Right lobe of liver (tissue), 6 donors: ENCODE results near the gene ZNF488. TPM values are rescaled to one million over a fixed set of nuclear protein-coding genes. Genes with fewer than 3 reads are reported as not detected.

Experiments used
- ATAC-seq, 4 donors: fragments of 200-7000 bp; cut with Tn5 transposase; one replicate each; pipeline ENCODE4 v1.9.1; 2020; ENCODE audit warnings: mild to moderate bottlenecking in 4 of 4, moderate library complexity in 4 of 4
- DNase-seq, 3 donors: peaks; one replicate each; pipeline ENCODE4 v3.0.0-alpha.2; 2020
- H3K27ac ChIP-seq, 3 donors: fragments of 200-600 bp; one replicate each; pipeline ENCODE4 v1.8.0; 2022
- H3K27me3 ChIP-seq, 2 donors: fragments of 200-600 bp; one replicate each; pipeline ENCODE4 v1.8.0; 2022
- H3K36me3 ChIP-seq, 4 donors: fragments of 200-600 bp; sonication (generic) in 1 of 4; one replicate each; pipeline versions ENCODE4 v1.5.1 to v1.8.0; 2017 to 2022; ENCODE audit warnings: control low read depth in 1 of 4
- H3K4me1 ChIP-seq, 4 donors: fragments of 200-600 bp; sonication (generic) in 1 of 4; one replicate each; pipeline versions ENCODE4 v1.5.1 to v1.8.0; 2017 to 2022; ENCODE audit warnings: control low read depth in 1 of 4
- H3K4me3 ChIP-seq, 3 donors: fragments of 200-600 bp; one replicate each; pipeline ENCODE4 v1.8.0; 2022
- H3K9me3 ChIP-seq, 4 donors: fragments of 200-600 bp; sonication (generic) in 1 of 4; one replicate each; pipeline versions ENCODE4 v1.5.1 to v1.8.0; 2017 to 2022; ENCODE audit warnings: control low read depth in 1 of 4
- POLR2A ChIP-seq: fragments of 450-650 bp; IDR thresholded peaks from one replicate; pipeline ENCODE4 v1.6.1; 2017; ENCODE audit warnings: antibody characterized with exemption, mild to moderate bottlenecking
- WGBS: methylation state at CpG from one replicate; pipeline ENCODE4 v1.1.6; 2018; ENCODE audit warnings: low coverage, low lambda C conversion rate; ENCODE audit not compliant: insufficient coverage; ENCODE audit errors: missing lambda C conversion rate; 5-methylcytosine and 5-hydroxymethylcytosine counted together
- intact Hi-C, 2 donors: fragments of 100-400 bp; cut with DNase I; formaldehyde crosslinking; loops; one replicate each; pipeline versions ENCODE4 v1.11.2 to v1.14.1; 2022
- total RNA-seq, 6 experiments: library from RNA; depleted of rRNA in 2 of 6; stranded (reverse); fragments of >200 nt in 2 of 6; fragmentation: NEBNext Ultra II Directional in 3 of 6; extraction: Animal tissue kit (Norgen Biotek cat#: 25700) in 3 of 6; gene quantifications; one replicate each; pipeline versions ENCODE4 v1.1.0 to v1.2.4, GENCODE V29; 2016 to 2023
- TF ChIP-seq, protein P1 (sequence below), 4 donors: fragments of 200-600 bp in 3 of 4; fragments of 450-650 bp in 1 of 4; IDR thresholded peaks; one replicate each; pipeline versions ENCODE4 v1.5.1 to v1.8.0; 2016 to 2022; ENCODE audit warnings: antibody characterized with exemption in 4 of 4, mild to moderate bottlenecking in 2 of 4
- donor health status: DM: no; HTN: yes; CAD: no.
- donor health status: DM: no; HTN: no; CAD: no.
- donor health status: DM: no; HTN: no; CAD: no.
- donor health status: DM: no; HTN: yes; CAD: no.
- donor health status: DM: no; HTN: yes; CAD: no.

The ZNF488 gene
- total RNA-seq, 6 experiments from 2014 or later = not detected

DNA sequence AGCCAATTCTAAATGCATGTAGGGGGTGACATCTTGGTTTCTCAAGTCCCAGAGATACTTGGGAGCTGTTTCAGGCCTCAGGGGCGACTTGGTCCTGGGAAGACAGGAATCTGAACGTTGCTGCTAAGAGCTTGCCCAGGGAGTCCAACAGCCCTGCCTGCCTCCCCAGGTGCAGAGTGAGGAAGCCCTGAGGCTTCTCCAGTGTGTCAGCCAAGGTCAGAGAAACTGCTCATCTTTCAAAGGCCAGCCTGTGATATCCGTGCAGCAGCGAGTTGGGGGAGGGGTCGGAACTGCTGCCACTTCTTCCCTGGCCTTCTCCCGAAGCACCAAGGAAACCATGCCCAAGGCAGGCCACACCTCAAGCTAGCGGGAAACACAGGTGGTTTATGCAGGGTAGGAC lies 52.1 kb downstream of the ZNF488 start:
- no peaks in the 10 kb centered on the region for H3K9me3 ChIP-seq
- no peak overlapping the region for H3K4me3 ChIP-seq
- H3K27me3 ChIP-seq = no peaks in the 10 kb centered on the region
- ATAC-seq (no peak), DNase-seq (no peak)
- peaks cover 0 to 12% (median 5%) of the 10 kb centered on the region in 4 donors for H3K4me1 ChIP-seq
- no peaks in the 10 kb centered on the region for H3K36me3 ChIP-seq
- 88% methylated on average over 5 of the region's 7 CpGs for whole genome bisulfite sequencing
- H3K27ac ChIP-seq = no peak overlapping the region
- TF ChIP-seq, protein P1, sequence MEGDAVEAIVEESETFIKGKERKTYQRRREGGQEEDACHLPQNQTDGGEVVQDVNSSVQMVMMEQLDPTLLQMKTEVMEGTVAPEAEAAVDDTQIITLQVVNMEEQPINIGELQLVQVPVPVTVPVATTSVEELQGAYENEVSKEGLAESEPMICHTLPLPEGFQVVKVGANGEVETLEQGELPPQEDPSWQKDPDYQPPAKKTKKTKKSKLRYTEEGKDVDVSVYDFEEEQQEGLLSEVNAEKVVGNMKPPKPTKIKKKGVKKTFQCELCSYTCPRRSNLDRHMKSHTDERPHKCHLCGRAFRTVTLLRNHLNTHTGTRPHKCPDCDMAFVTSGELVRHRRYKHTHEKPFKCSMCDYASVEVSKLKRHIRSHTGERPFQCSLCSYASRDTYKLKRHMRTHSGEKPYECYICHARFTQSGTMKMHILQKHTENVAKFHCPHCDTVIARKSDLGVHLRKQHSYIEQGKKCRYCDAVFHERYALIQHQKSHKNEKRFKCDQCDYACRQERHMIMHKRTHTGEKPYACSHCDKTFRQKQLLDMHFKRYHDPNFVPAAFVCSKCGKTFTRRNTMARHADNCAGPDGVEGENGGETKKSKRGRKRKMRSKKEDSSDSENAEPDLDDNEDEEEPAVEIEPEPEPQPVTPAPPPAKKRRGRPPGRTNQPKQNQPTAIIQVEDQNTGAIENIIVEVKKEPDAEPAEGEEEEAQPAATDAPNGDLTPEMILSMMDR (IDR thresholded peaks at IDR 0.05) = no peak
- no peak for TF ChIP-seq POLR2A
- intact Hi-C loops = no loop called here

DNA sequence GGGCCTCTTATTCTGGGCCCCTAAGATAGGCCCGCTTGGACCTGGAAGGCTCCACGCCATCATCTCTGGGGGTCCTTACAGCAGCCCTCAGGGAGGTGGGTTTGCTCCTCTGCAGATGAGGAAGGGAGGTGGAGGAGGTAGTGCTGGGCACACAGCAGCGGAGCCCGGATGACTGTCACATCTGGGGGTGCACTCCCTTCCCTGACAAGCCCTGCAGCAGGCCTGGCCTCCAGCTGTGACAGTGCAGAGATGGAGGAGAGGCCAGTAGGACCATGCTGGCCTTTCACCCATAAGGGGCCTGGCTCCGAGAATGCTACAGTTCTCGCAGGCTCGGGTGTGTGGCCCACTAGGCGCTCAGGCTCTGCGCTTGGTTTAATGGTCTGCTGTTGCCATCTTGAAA lies 52.6 kb downstream of the ZNF488 start:
- DNase-seq = no peak

DNA sequence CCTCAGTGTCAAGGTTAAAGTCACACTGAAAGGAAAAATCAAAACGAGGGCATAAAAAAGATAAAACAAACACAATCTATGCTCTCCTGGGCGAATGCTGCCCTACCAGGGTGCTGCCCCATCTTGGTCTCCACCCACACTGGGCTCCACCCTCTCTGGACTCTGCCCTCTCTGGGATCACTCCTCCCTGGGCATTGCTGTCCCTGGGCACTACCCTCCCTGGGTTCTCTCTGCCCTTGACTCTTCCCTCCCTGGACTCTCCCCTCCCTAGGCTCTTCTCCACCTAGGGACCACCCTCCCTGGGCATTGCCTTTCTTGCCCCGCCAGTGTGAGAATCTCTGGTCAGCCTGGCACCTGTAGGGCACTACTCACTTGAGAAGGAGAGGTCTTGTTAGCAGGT lies 53.3 kb downstream of the ZNF488 start:
- peaks cover 0 to 12% (median 5%) of the 10 kb centered on the region in 4 donors for H3K4me1 ChIP-seq

More for the DNA sequence above, 52.6 kb downstream of the ZNF488 start:
- H3K9me3 ChIP-seq = no peaks in the 10 kb centered on the region
- no peaks in the 10 kb centered on the region for H3K36me3 ChIP-seq
- H3K27ac ChIP-seq = no peak overlapping the region
- ATAC-seq = no peak
- no peak overlapping the region for H3K4me3 ChIP-seq
- no peaks in the 10 kb centered on the region for H3K27me3 ChIP-seq
- no peak for TF ChIP-seq POLR2A
- TF ChIP-seq, protein P1 (IDR thresholded peaks at IDR 0.05) = no peak
- peaks cover 0 to 12% (median 5%) of the 10 kb centered on the region in 4 donors for H3K4me1 ChIP-seq
- intact Hi-C loops = no loop called here
- 100% methylated on average over 1 of the region's 9 CpGs for WGBS

DNA sequence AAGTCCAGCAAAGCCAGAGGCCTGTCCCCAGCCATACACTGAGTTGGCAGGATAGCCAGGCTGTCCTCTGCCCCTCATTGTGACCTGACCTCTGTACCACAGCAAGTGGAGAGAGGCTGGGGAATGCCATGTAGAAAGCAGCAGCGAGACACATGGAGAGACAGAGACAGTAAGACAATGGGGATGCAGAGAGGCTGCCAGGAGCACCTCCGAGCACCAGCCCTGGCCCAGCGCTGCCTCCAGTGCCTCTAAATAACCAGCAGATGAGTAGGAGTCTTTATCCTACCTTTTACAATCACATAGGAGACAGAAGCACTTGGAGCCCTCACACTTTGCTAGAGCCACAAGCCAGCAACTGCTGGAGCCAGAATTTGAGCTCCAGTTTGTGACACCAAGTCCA lies 53.7 kb downstream of the ZNF488 start:
- DNase-seq (no peak), ATAC-seq (peak in 3 of 4 donors; percentile 9 to 21 (median 18))
- H3K27ac ChIP-seq = peak overlapping the region in 1 of 3 donors; percentile 58
- no peak for TF ChIP-seq POLR2A
- TF ChIP-seq, protein P1 (IDR thresholded peaks at IDR 0.05) = no peak
- no peaks in the 10 kb centered on the region for H3K27me3 ChIP-seq
- H3K9me3 ChIP-seq = no peaks in the 10 kb centered on the region
- H3K36me3 ChIP-seq = no peaks in the 10 kb centered on the region
- WGBS = 68% methylated on average over 3 of the region's 3 CpGs
- intact Hi-C loops = no loop called here
- H3K4me3 ChIP-seq = no peak overlapping the region
- peaks cover 0 to 12% (median 5%) of the 10 kb centered on the region in 4 donors for H3K4me1 ChIP-seq

More for the DNA sequence above, 53.3 kb downstream of the ZNF488 start:
- Histone ChIP-seq H3K36me3 (no peaks in the 10 kb centered on the region), H3K27me3 (no peaks in the 10 kb centered on the region), H3K9me3 (no peaks in the 10 kb centered on the region), H3K4me3 (no peak overlapping the region), H3K27ac (peak overlapping the region in 1 of 3 donors; percentile 58)
- peak; percentile 99 to 100 (median 99) for ATAC-seq
- 60% methylated on average over 2 of the region's 3 CpGs for WGBS
- TF ChIP-seq POLR2A = no peak
- TF ChIP-seq, protein P1 (IDR thresholded peaks at IDR 0.05) = no peak
- intact Hi-C loops = no loop called here
- DNase-seq = peak; percentile 69 to 89 (median 88)

DNA sequence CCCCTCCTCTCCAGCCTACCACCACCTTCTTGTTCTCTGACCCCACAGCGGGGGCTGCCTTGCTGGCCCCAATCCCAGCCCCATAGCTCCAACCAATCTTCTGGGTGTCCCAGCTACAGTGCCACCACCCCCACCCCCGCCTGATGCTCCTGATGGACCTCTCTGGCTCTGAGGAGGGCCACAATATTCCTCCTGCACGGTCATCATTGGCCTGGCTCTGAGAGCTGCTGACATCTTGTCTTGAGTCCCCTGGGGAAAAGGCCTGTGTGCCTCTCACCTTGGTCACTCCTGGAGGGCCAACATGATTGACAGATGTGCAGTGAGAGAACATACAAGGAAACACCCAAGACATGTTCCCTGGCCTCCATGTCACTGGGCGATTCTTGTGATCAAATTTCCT lies 54.2 kb downstream of the ZNF488 start:
- no peak for DNase-seq
- H3K27ac ChIP-seq = no peak overlapping the region
- no peak overlapping the region for H3K4me3 ChIP-seq
- peaks cover 0 to 12% (median 5%) of the 10 kb centered on the region in 4 donors for H3K4me1 ChIP-seq
- no peaks in the 10 kb centered on the region for H3K9me3 ChIP-seq
- intact Hi-C loops = no loop called here
- TF ChIP-seq, protein P1 (IDR thresholded peaks at IDR 0.05) = no peak
- TF ChIP-seq POLR2A = no peak
- H3K27me3 ChIP-seq = no peaks in the 10 kb centered on the region
- ATAC-seq = no peak
- WGBS = 60% methylated on average over 2 of the region's 4 CpGs
- H3K36me3 ChIP-seq = no peaks in the 10 kb centered on the region
